ENCODE measurements around the gene KRTAP5-1.
"Not testable (repeated sequence)": the region's sequence is repeated elsewhere in the genome, so short reads cannot be mapped to it uniquely, and the experiment has no call there.

Gene KRTAP5-1, protein sequence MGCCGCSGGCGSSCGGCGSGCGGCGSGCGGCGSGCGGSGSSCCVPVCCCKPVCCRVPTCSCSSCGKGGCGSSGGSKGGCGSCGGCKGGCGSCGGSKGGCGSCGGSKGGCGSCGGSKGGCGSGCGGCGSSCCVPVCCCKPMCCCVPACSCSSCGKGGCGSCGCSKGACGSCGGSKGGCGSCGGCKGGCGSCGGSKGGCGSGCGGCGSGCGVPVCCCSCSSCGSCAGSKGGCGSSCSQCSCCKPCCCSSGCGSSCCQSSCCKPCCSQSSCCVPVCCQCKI

GRCh38 chr11:1584661-1585370, at the start of gene KRTAP5-1:
KRTAP5-1 (minus strand) TSS chr11:1585283; CDS start chr11:1585249, 34 bp downstream.
- not testable (repeated sequence) for FAIRE-seq; DNase-seq (ENCODE audit: insufficient read length, low spot score)

DNA sequence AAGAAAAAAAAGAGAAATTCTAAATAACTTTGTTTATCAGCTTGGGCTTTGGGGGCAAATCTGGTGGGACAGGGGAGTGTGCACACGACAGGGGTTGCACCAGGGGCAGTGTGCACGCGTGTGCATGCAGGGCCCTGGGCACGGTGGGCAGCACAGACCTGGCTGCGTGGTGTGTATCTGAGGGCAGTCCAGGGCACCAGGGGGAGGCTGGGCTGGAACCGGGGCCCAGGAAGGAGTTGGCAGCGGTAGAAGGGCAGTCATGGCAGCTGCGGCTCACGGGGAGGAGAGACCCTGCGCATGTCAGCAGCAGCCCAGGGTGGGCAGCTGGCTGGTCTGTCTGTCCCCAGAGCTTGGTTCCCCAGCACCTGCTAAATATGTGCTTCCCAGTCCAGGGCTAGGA, 48.8 kb upstream of the KRTAP5-1 start:
- FAIRE-seq (no peak), DNase-seq (ENCODE audit: insufficient read length, low spot score) (no peak)

DNA sequence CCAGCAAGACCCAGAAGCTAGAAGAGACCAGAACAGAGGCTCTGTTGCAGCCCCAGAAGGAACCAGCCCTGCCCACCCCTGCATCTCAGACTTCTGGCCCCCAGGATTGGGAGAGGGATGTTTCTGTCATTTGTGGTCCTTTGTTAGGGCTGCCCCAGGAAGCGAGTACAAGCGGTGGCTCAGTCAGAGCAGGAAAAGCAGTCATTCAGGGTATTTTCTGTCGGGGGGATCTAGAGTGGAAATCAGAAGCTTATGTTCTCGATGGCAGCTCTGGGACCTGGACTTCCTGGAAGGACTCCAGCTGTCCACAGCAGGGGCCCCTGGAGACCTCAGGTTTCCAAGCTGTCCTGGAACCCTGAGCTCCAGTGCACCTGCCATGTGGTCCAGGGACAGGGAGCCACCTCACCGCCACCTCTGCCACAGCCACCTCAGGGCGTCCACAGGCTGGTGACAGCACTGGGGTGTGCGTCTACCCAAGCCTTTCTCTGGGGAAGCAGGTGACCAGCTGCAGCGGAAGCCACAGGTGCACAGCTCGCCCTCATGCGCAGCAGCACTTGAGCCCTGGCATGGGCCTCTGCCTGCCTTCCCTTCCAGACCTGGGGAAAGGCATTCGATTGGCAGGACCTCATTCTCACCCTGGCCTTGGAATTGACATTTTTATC, 47.1 kb upstream of the KRTAP5-1 start:
- no peak for FAIRE-seq
- DNase-seq (ENCODE audit: insufficient read length, low spot score), result no peak

- DNase-seq (ENCODE audit: insufficient read length, low spot score) (no peak), FAIRE-seq (no peak)
These were observed 46.0 kb upstream of the KRTAP5-1 start for GRCh38 chr11:1631066-1631568.

- FAIRE-seq, result no peak
- no peak for DNase-seq (ENCODE audit: insufficient read length, low spot score)
These were observed 45.2 kb upstream of the KRTAP5-1 start for GRCh38 chr11:1630271-1630670.

DNA sequence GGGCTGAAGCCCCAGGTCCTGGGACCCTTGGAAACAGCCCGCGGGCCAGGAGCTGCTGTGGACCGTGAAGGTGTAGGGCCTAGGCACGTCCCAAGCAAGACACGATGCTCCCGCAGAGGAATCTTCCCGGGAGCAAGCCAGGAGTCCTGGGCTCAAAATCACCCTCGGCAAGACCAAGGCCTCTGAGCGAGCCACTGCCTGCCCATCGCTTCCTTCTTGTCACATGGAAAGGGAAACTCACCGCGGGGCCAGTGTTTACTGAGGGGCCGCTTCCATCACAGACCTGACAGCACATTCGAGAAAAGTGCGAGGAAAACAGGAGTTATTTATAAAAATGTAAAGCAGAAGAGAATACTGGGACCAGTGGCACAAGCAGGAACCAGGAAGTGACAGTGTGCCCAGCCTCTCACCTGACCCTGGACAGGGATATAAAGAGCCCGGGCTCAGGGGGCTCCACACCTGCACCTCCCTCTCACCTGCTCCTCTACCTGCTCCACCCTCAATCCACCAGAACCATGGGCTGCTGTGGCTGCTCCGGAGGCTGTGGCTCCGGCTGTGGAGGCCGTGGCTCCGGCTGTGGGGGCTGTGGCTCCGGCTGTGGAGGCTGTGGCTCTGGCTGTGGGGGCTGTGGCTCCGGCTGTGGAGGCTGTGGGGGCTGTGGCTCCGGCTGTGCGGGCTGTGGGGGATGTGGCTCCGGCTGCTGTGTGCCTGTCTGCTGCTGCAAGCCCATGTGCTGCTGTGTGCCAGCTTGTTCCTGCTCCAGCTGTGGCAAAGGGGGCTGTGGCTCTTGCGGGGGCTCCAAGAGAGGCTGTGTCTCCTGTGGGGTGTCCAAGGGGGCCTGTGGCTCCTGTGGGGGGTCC, 44.5 kb upstream of the KRTAP5-1 start, which contains the start of gene KRTAP5-5:
Gene KRTAP5-5, plus strand, starts transcription at position 450 of the 860 bp plus-strand sequence. Its CDS starts 66 bp downstream, at position 516.
- DNase-seq (ENCODE audit: insufficient read length, low spot score) (no peak), FAIRE-seq (no peak)

DNA sequence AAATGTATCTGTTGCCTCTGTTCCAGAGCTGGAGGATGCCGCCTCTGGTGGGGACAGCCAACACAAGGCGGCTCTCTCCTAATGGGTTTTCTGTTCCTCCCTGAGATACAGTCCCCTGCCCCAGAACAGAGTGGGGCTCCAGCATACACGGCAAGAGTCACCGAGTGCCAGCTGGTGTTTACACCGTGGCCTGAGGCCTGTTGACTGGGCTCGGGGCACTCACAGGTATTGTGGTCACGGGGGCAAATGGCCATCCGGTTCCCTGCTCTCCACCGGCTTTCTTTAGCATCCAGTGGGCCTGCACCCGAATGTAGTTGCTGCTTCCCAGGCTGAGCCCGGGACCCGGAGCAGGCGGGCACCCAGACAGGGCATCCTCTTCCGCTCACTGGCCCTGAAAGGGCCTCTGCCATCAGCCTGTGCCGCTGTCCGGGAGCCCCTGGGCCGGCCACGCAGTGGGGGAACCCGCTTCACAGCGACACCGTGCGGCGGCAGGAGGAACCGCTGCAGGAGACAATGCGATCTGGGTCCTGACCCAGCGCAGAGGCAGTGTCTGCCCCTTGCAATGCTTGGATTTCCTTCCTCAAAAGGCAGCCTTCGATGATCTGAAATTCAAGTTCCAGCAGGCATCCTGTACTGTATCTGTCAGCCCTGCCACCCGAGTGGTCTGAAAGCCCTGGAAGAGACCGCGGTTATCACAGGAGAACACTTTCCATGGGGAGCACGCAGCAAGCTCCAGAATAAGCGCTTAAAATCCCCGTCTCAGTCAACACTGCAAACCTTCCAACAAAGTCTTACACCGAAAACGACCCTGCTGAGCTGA, 43.6 kb upstream of the KRTAP5-1 start:
- DNase-seq (ENCODE audit: insufficient read length, low spot score) (peak; percentile 83), FAIRE-seq (peak; percentile 76)

DNA sequence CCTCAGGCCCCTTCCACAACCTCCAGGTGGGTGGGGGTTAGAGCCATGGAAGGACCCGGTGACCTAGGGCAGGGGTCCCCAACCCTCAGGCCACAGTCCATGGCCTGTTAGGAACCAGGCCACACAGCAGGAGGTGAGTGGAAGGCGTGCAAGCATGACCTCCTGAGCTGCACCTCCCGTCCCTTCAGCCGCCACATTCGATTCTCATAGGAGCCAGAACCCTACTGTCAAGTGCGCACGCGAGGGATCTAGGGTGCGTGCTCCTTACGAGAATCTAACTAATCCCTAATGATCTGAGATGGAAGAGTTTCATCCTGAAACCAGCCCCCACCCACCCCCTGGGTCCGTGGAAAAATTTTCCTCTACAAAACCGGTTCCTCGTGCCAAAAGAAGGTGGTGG, 40.5 kb upstream of the KRTAP5-1 start:
- DNase-seq (ENCODE audit: insufficient read length, low spot score), result no peak
- no peak for FAIRE-seq

DNA sequence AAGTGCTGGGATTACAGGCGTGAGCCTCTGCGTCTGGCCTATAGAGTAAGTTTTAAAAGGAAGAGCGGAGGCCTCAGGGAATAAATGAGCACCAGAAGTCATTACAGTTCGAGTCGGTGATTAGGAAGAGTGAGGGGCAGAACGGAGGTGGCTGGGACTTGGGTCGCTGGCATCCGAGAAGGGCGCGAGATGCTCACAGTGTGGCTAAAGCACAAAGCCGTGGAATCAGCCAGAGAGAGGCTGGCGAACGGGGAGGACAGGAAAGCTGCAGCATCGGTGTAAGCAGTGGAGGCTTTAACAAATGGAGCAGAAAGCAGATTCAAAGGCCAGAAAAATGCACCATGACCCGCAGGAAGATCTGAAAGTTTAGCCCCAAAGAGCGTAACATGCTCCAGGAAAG, 39.5 kb upstream of the KRTAP5-1 start:
- no peak for FAIRE-seq
- no peak for DNase-seq (ENCODE audit: insufficient read length, low spot score)

DNA sequence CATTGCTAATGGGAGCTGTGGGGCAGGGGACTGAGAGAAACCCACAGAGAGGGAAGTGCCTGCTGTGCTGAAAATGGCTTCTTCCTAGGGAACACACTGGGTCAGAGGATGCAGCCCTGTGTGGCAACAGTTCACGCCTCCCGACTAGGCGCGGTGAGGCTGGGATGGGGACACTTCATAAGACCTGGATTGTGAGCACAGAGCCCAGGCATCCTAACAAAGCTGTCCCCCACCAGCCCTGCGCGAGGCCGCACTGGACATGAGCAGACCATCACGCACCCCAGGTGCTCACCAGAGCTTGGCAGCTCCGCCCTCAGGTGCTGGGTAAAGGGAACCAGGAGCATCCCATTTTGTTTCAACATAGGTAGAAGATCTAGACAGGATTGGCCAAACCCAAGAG, 38.6 kb upstream of the KRTAP5-1 start:
- FAIRE-seq (no peak), DNase-seq (ENCODE audit: insufficient read length, low spot score) (no peak)

- FAIRE-seq (no peak), DNase-seq (ENCODE audit: insufficient read length, low spot score) (no peak)
These were observed 37.0 kb upstream of the KRTAP5-1 start, which contains the start of gene KRTAP5-4 for GRCh38 chr11:1622086-1622485. KRTAP5-4 (minus strand) TSS chr11:1622138; CDS start chr11:1622093, 45 bp downstream.

GRCh38 chr11:1619449-1619848, 34.4 kb upstream of the KRTAP5-1 start:
- DNase-seq (ENCODE audit: insufficient read length, low spot score) (no peak), FAIRE-seq (peak; percentile 66)

GRCh38 chr11:1618231-1618630, 33.1 kb upstream of the KRTAP5-1 start:
- FAIRE-seq (no peak), DNase-seq (ENCODE audit: insufficient read length, low spot score) (no peak)

GRCh38 chr11:1608363-1608762, 23.3 kb upstream of the KRTAP5-1 start, which contains the start of gene KRTAP5-3:
KRTAP5-3 (minus strand) TSS chr11:1608463; CDS start chr11:1608385, 78 bp downstream.
- DNase-seq (ENCODE audit: insufficient read length, low spot score) (no peak), FAIRE-seq (no peak)

DNA sequence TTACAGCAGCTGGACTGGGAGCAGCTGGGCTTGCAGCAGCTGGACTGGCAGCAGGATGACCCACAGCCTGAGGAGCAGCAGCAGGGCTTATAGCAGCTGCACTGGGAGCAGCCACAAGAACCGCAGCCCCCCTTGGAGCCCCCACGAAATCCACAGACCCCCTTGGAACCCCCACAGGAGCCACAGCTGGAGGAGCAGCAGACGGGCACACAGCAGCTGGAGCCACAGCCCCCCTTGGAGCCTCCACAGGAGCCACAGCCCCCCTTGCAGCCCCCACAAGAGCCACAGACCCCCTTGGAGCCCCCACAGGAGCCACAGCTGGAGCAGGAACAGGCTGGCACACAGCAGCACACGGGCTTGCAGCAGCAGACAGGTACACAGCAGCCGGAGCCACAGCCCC, 22.8 kb upstream of the KRTAP5-1 start:
- not testable (repeated sequence) for FAIRE-seq; DNase-seq (ENCODE audit: insufficient read length, low spot score)

DNA sequence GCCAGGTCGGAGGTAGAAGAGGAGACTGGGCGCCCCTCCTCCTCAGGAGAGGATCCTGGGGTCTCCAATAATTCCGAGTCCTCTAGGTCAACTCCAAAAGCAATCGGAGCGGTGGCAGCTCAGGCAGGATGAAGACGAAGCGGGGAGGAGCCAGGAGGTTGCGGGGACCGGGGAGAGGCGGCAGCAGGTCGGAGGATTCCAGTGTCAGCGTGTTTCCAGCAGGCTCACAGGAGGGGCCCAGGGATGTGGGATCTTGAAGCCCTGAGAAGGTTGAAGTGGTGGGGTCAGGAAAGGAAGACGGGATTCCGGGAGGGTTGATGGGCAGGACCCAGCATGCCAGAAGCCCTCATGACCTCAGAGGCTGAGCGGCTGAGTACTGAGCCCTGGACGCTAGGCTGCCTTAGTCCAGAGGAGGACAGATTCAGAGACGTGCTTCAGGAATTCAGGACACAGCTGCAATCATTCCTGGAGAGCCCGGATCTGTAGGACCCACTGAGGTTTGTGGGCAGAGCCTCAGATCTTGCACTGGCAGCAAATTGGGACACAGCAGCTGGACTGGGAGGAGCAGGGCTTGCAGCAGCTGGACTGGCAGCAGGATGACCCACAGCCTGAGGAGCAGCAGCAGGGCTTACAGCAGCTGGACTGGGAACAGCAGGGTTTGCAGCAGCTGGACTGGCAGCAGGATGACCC, 22.2 kb upstream of the KRTAP5-1 start:
- not testable (repeated sequence) for FAIRE-seq; DNase-seq (ENCODE audit: insufficient read length, low spot score)

GRCh38 chr11:1605923-1606322, 20.8 kb upstream of the KRTAP5-1 start:
- FAIRE-seq; DNase-seq (ENCODE audit: insufficient read length, low spot score): not testable (repeated sequence)

- no peak for DNase-seq (ENCODE audit: insufficient read length, low spot score)
- FAIRE-seq, result no peak
These were observed 19.6 kb upstream of the KRTAP5-1 start for GRCh38 chr11:1604711-1605110.

- no peak for DNase-seq (ENCODE audit: insufficient read length, low spot score)
- no peak for FAIRE-seq
These were observed 19.1 kb upstream of the KRTAP5-1 start for GRCh38 chr11:1604181-1604580.

Data from HTR-8/SVneo (cell line).